H1 (cell line): ENCODE results near the gene WRAP73.

Experiments
- ASH2L ChIP-seq: fragments of 200-600, 300-600 bp; sonication (generic); IDR thresholded peaks from one replicate; pipeline ENCODE4 v1.7.1; 2017; ENCODE audit warnings: low read length
- ATF3 ChIP-seq: IDR thresholded peaks from 2 replicates; pipeline ENCODE4 v1.6.1; 2011; ENCODE audit warnings: low read depth, mild to moderate bottlenecking, low read length; ENCODE audit not compliant: insufficient read depth
- CEBPB ChIP-seq: IDR thresholded peaks from 2 replicates; pipeline ENCODE4 v1.6.1; 2012; ENCODE audit warnings: low read depth, low read length
- EZH2 ChIP-seq: fragments of 200-600 bp; sonication (generic); IDR thresholded peaks from 2 replicates; pipeline ENCODE4 v1.7.1; 2012; ENCODE audit warnings: low read depth, mild to moderate bottlenecking, moderate library complexity, low read length, inconsistent platforms; ENCODE audit not compliant: severe bottlenecking
- JUN ChIP-seq: IDR thresholded peaks from 2 replicates; pipeline ENCODE4 v1.6.1; 2011; ENCODE audit warnings: low read depth, mild to moderate bottlenecking, improper control_type of control experiment, low read length
- KDM5A ChIP-seq: fragments of 200-600 bp; IDR thresholded peaks from 2 replicates; pipeline ENCODE4 v1.7.1; 2012; ENCODE audit warnings: mild to moderate bottlenecking, low read length, inconsistent platforms, mixed read lengths
- MAFK ChIP-seq: IDR thresholded peaks from 2 replicates; pipeline ENCODE4 v1.6.1; 2012; ENCODE audit warnings: low read depth, mild to moderate bottlenecking, improper control_type of control experiment, low read length
- PHF8 ChIP-seq: fragments of 200-600 bp; sonication (generic); conservative IDR thresholded peaks from 2 replicates; pipeline ENCODE4 v1.7.1; 2012; ENCODE audit warnings: low read depth, mild to moderate bottlenecking, inconsistent platforms, low read length, moderate library complexity
- RFX5 ChIP-seq: IDR thresholded peaks from 2 replicates; pipeline ENCODE4 v1.6.1; 2011; ENCODE audit warnings: low read depth, low read length, improper control_type of control experiment, borderline replicate concordance
- SP1 ChIP-seq: IDR thresholded peaks from 2 replicates; pipeline ENCODE4 v1.6.1; 2011; ENCODE audit warnings: low read depth, low read length
- TF ChIP-seq, protein P1 (sequence below), 3 experiments: IDR thresholded peaks; 1 replicate in 2 of 3; 2 replicates in 1 of 3; pipeline versions ENCODE4 v1.5.1 to v1.6.1; 2011; ENCODE audit warnings: low read length in 3 of 3, mild to moderate bottlenecking in 3 of 3, inconsistent platforms in 2 of 3, low read depth in 1 of 3, moderate library complexity in 1 of 3; ENCODE audit not compliant: insufficient read depth in 1 of 3; ENCODE audit errors: control extremely low read depth in 1 of 3

- TF ChIP-seq, protein P1, sequence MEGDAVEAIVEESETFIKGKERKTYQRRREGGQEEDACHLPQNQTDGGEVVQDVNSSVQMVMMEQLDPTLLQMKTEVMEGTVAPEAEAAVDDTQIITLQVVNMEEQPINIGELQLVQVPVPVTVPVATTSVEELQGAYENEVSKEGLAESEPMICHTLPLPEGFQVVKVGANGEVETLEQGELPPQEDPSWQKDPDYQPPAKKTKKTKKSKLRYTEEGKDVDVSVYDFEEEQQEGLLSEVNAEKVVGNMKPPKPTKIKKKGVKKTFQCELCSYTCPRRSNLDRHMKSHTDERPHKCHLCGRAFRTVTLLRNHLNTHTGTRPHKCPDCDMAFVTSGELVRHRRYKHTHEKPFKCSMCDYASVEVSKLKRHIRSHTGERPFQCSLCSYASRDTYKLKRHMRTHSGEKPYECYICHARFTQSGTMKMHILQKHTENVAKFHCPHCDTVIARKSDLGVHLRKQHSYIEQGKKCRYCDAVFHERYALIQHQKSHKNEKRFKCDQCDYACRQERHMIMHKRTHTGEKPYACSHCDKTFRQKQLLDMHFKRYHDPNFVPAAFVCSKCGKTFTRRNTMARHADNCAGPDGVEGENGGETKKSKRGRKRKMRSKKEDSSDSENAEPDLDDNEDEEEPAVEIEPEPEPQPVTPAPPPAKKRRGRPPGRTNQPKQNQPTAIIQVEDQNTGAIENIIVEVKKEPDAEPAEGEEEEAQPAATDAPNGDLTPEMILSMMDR (IDR thresholded peaks at IDR 0.05; ENCODE audit: control extremely low read depth in 1 of 3, insufficient read depth in 1 of 3, low read depth in 1 of 3, low read length in 3 of 3), result no peak
- no peak for TF ChIP-seq MAFK
- TF ChIP-seq RFX5, result no peak
- no peak for TF ChIP-seq PHF8
- TF ChIP-seq EZH2, result no peak
- TF ChIP-seq ASH2L, result no peak
- no peak for TF ChIP-seq ATF3
- no peak for TF ChIP-seq CEBPB
- TF ChIP-seq JUN, result no peak
- TF ChIP-seq KDM5A, result no peak
- no peak for TF ChIP-seq SP1
These were observed 37.8 kb downstream of the WRAP73 start for GRCh38 chr1:3612123-3612522.
